ENCODE measurements around the gene MARK3.

The MARK3 gene

GRCh38 chr14:103396463-103396862 is 11.2 kb downstream of the MARK3 start:
- no peak for DNase-seq

GRCh38 chr14:103398427-103399195 is 13.4 kb downstream of the MARK3 start:
- DNase-seq: no peak

GRCh38 chr14:103400537-103400936 is 15.3 kb downstream of the MARK3 start:
- DNase-seq: no peak

GRCh38 chr14:103401223-103402214 is 16.3 kb downstream of the MARK3 start:
- no peak for DNase-seq

- DNase-seq: no peak
Observed at GRCh38 chr14:103402695-103403094, 17.5 kb downstream of the MARK3 start.

GRCh38 chr14:103404032-103404918 is 19.1 kb downstream of the MARK3 start:
- DNase-seq: no peak

- DNase-seq: no peak
Observed at GRCh38 chr14:103404920-103405319, 19.7 kb downstream of the MARK3 start.

GRCh38 chr14:103408491-103409155 is 23.4 kb downstream of the MARK3 start:
- no peak for DNase-seq

GRCh38 chr14:103416916-103417315 is 31.7 kb downstream of the MARK3 start:
- no peak for DNase-seq

- DNase-seq: no peak
Observed at GRCh38 chr14:103418481-103418818, 33.2 kb downstream of the MARK3 start.

GRCh38 chr14:103421556-103421955 is 36.3 kb downstream of the MARK3 start:
- DNase-seq: no peak

GRCh38 chr14:103423050-103423461 is 37.8 kb downstream of the MARK3 start:
- no peak for DNase-seq

- DNase-seq: peak; percentile 14 to 15
Observed at GRCh38 chr14:103427485-103428443, 42.5 kb downstream of the MARK3 start.

GRCh38 chr14:103428723-103429556 is 43.7 kb downstream of the MARK3 start:
- DNase-seq: no peak

- no peak for DNase-seq
Observed at GRCh38 chr14:103430358-103430757, 45.1 kb downstream of the MARK3 start.

- DNase-seq: no peak
Observed at GRCh38 chr14:103432627-103433026, 47.4 kb downstream of the MARK3 start.

GRCh38 chr14:103433916-103434563 is 48.8 kb downstream of the MARK3 start:
- DNase-seq: no peak

- no peak for DNase-seq
Observed at GRCh38 chr14:103434868-103435442, 49.7 kb downstream of the MARK3 start.

GRCh38 chr14:103436533-103436932 is 51.3 kb downstream of the MARK3 start:
- DNase-seq: no peak

Data from activated CD4-positive, alpha-beta T cell treated with anti-CD3 and anti-CD28 coated beads for 4 hours (primary cell).